ENCODE data around the gene NBEA.
"Not testable (repeated sequence)": the region's sequence is repeated elsewhere in the genome, so short reads cannot be mapped to it uniquely, and the experiment has no call there.

NBEA gene

GRCh38 chr13:35603593-35604285, 661.7 kb downstream of the NBEA start:
- no peak for DNase-seq

DNA sequence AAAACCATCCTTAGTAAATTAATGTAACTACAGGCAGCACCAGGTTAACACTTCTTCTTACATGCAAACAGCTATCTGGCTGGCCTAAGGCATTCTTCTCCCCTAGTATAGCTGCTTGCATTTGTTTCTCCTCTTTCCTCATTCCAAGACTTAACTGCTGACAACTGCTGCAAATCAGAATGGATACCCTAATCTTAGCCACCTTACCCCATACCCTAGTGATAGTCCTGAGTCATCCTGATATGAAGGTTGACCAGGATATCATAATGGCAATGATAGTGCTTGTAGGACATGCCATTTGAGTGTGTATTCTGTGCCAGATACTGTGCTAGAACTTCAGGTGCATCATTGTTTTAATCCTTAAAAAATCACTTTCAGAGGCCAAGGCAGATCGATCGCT, 672.6 kb downstream of the NBEA start:
- DNase-seq, result no peak

GRCh38 chr13:35617420-35617819, 675.4 kb downstream of the NBEA start:
- DNase-seq, result no peak

DNA sequence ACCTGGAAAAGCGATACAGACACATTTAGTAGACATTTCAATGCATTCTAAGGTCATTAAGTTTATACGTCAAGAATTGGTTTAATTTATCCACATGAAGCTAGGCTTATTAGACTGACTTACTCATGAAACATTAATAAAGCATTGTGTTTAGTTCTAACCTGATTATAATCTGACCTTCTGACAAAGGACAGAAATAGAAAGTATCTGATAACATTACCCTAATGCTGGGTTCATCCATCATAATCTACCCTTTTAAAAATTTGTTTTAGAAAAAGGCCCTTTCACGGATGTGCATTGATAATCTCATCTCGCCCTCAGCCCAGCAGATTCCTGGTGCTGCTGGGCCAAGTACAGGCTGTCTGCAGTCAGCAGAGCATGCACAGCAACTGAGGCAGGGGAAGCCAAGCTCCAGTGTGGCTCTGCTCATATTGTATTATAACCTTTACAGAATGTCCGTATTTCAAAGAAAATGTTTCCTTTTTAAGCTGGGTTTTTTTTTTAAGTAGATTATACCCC, 676.6 kb downstream of the NBEA start:
- DNase-seq, result no peak

- DNase-seq, result peak; percentile 28
These were observed 679.9 kb downstream of the NBEA start for GRCh38 chr13:35621989-35622388.

DNA sequence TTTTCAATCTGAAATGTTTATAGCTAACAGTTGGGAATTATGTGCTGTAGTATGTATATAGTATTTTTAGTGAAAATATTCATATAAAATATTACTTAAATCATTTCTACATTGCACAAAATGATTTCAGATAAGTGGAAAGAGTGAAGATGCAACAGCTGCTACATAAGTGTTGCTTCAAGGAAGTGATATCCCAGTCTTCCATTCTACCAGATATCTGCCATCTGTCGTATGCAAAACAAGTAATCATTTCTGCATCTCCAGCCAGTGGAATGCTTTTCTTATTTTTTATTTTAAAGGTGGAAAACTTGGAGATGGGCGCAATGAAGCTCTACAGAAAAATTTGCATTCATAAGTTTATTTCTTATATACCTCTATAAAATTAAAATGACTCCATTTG, 687.0 kb downstream of the NBEA start:
- DNase-seq, result no peak

GRCh38 chr13:35630551-35631275, 688.6 kb downstream of the NBEA start:
- DNase-seq, result peak; percentile 40

GRCh38 chr13:35631666-35632065, 689.6 kb downstream of the NBEA start:
- no peak for DNase-seq

GRCh38 chr13:35643625-35644024, 701.6 kb downstream of the NBEA start:
- no peak for DNase-seq

GRCh38 chr13:35646056-35646774, 704.1 kb downstream of the NBEA start:
- no peak for DNase-seq

- peak; percentile 13 for DNase-seq
These were observed 706.1 kb downstream of the NBEA start for GRCh38 chr13:35648201-35648600.

- no peak for DNase-seq
These were observed 707.1 kb downstream of the NBEA start for GRCh38 chr13:35649162-35649561.

- DNase-seq, result no peak
These were observed 717.7 kb downstream of the NBEA start for GRCh38 chr13:35659796-35660195.

GRCh38 chr13:35664747-35665146, 722.7 kb downstream of the NBEA start:
- DNase-seq, result no peak

GRCh38 chr13:35669321-35669720, 727.3 kb downstream of the NBEA start:
- no peak for DNase-seq

DNA sequence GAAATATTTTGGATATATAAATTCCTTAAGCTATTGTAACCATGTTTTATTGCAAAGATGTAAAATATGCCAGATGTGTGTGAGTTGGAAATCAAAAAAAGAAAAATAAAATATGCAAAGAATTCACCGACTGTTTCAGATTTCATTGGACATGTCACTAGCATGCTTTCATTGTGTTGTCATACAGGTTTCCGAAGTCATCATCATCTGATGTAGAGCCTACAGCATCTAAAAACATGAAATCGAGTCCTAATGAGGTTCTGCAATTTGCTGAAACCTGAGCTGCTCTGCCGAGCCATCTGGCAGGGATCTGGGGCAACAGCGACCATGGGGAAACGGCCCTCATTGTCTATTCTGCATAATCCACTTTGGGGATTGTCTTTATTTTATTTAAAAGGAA, 730.5 kb downstream of the NBEA start:
- DNase-seq, result no peak

DNA sequence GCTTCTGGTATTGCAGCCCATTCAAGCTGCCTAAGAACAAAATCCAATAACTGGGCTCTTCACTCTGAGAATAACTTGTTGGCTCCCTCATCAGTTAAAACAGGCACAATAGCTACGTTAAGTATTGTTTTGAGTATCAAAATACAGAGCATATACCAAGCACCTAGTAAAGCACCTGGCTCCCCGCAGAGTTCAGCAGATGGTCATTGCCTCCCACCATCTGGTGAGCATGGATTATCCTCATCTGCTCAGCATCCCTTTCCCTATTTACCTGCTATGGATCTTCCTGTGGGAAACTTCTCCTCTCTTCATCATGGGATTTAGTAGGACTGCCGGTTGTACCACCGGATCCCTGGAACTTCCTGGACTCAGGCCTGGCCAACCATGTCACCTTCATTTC, 733.6 kb downstream of the NBEA start:
- DNase-seq, result no peak

DNA sequence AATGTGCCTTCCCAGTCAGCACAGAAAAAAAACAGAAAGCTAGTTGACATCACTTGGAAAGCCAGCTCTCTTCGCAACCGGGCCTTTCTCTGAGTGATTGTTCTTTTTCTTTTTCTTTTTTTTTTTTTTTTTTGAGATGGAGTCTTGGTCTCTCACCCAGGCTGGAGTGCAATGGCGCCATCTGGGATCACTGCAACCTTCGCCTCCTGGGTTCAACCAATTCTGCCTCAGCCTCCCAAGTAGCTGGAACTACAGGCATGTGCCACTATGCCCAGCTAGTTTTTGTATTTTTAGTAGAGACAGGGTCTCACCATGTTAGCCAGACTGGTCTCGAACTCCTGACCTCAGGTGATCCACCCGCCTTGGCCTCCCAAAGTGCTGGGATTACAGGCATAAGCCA, 735.8 kb downstream of the NBEA start:
- not testable (repeated sequence) for DNase-seq

GRCh38 chr13:35681685-35682084, 739.6 kb downstream of the NBEA start:
- no peak for DNase-seq

GRCh38 chr13:35684432-35684831, 742.4 kb downstream of the NBEA start:
- DNase-seq, result no peak

- DNase-seq, result no peak
These were observed 745.3 kb downstream of the NBEA start for GRCh38 chr13:35687336-35687735.

GRCh38 chr13:35690581-35691207, 748.6 kb downstream of the NBEA start:
- no peak for DNase-seq

DNA sequence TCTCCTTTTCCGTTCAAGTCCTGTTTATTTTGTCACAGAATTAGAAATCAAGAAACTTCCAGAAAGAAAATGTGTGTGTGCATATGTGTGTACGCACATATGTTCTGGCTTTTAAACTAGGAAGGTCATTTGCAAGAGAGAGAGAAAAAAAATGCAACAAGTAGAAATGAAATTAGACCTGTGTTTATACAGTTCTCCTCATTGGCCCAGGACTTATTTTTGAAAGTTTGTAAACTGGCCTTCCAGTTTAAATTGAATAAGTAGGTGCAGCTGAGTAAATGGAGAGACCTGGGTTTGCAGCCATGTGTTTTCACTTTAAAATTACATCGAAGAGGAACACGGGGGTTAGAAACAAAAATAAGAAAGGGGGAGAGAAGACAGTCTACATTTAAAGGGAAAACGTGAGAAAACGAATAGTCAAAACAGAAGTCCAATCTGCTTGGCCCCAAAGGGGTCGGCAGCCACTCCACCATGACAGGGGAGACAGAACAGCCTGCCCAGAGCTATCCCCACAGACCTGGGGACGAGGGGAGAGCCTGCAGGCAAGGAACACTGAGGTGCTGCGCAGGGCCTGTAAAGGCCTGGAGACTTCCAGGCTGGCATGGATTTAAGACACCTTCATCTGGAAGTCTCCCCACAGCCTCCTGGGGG, 751.2 kb downstream of the NBEA start:
- no peak for DNase-seq
